GM18951 (cell line): ENCODE measurements around the gene LMNTD2.

Source experiments
- POLR2A ChIP-seq: IDR thresholded peaks from 4 replicates; pipeline ENCODE4 v1.6.1; 2011; ENCODE audit warnings: mild to moderate bottlenecking; ENCODE audit not compliant: insufficient read length, insufficient read depth; ENCODE audit errors: extremely low read depth
- in situ Hi-C: fragments of 300-500 bp; cut with MboI; formaldehyde crosslinking; loops from one replicate; pipeline ENCODE4 v1.12.0; 2022; ENCODE audit warnings: low sequenced_read_pairs, mixed read lengths, inconsistent platforms; ENCODE audit not compliant: unreplicated experiment

LMNTD2 gene

GRCh38 chr11:596374-596773 lies 35.8 kb upstream of the LMNTD2 start:
- no peak for TF ChIP-seq POLR2A
- in situ Hi-C loops = no loop called here

GRCh38 chr11:595400-595799 lies 34.9 kb upstream of the LMNTD2 start:
- no peak for TF ChIP-seq POLR2A
- in situ Hi-C loops = no loop called here

- in situ Hi-C loops = no loop called here
Measured at GRCh38 chr11:593347-593746, 32.8 kb upstream of the LMNTD2 start.

GRCh38 chr11:592918-593317 lies 32.4 kb upstream of the LMNTD2 start:
- TF ChIP-seq POLR2A = no peak
- in situ Hi-C loops = no loop called here

More at GRCh38 chr11:593347-593746, 32.8 kb upstream of the LMNTD2 start:
- no peak for TF ChIP-seq POLR2A

GRCh38 chr11:592501-592900 lies 32.0 kb upstream of the LMNTD2 start:
- in situ Hi-C loops = no loop called here
- TF ChIP-seq POLR2A = no peak

GRCh38 chr11:590997-591396 lies 30.5 kb upstream of the LMNTD2 start:
- in situ Hi-C loops = no loop called here
- no peak for TF ChIP-seq POLR2A

- in situ Hi-C loops = no loop called here
- TF ChIP-seq POLR2A = no peak
Measured at GRCh38 chr11:589798-590197, 29.3 kb upstream of the LMNTD2 start.

GRCh38 chr11:587978-588380 lies 27.4 kb upstream of the LMNTD2 start:
- in situ Hi-C loops = no loop called here

GRCh38 chr11:587546-587945 lies 27.0 kb upstream of the LMNTD2 start:
- no peak for TF ChIP-seq POLR2A
- in situ Hi-C loops = no loop called here

More at GRCh38 chr11:587978-588380, 27.4 kb upstream of the LMNTD2 start:
- TF ChIP-seq POLR2A = no peak

GRCh38 chr11:586376-587316 lies 26.1 kb upstream of the LMNTD2 start:
- in situ Hi-C loops = no loop called here

GRCh38 chr11:584287-584686 lies 23.7 kb upstream of the LMNTD2 start:
- in situ Hi-C loops = no loop called here

More at GRCh38 chr11:586376-587316, 26.1 kb upstream of the LMNTD2 start:
- TF ChIP-seq POLR2A = no peak

GRCh38 chr11:581752-582151 lies 21.2 kb upstream of the LMNTD2 start:
- in situ Hi-C loops = no loop called here
- no peak for TF ChIP-seq POLR2A

More at GRCh38 chr11:584287-584686, 23.7 kb upstream of the LMNTD2 start:
- TF ChIP-seq POLR2A = no peak

GRCh38 chr11:581342-581741 lies 20.8 kb upstream of the LMNTD2 start:
- TF ChIP-seq POLR2A = no peak
- in situ Hi-C loops = no loop called here
